Tibial nerve (tissue), 4 donors: ENCODE data around the gene MED13L. TPM values are rescaled to one million over a fixed set of nuclear protein-coding genes. Genes with fewer than 3 reads are reported as not detected.
"Not testable (repeated sequence)": the region's sequence is repeated elsewhere in the genome, so short reads cannot be mapped to it uniquely, and the experiment has no call there.

Source experiments
- DNase-seq, 2 donors: peaks; one replicate each; pipeline ENCODE4 v3.0.0-alpha.2; 2019; ENCODE audit warnings: low spot score in 2 of 2
- H3K27ac ChIP-seq, 4 donors: fragments of 200-600 bp; sonication (generic) in 3 of 4; one replicate each; pipeline ENCODE4 v1.5.1; 2017 to 2019; ENCODE audit warnings: mild to moderate bottlenecking in 1 of 4
- H3K27me3 ChIP-seq, 2 donors: fragments of 200-600 bp; sonication (generic) in 1 of 2; one replicate each; pipeline versions ENCODE4 v1.5.1 to v1.6.0; 2017 to 2019
- H3K36me3 ChIP-seq, 3 donors: fragments of 200-600 bp; sonication (generic); one replicate each; pipeline ENCODE4 v1.5.1; 2018 to 2019
- H3K4me1 ChIP-seq, 4 donors: fragments of 200-600 bp; sonication (generic) in 3 of 4; one replicate each; pipeline ENCODE4 v1.5.1; 2017 to 2019
- H3K4me3 ChIP-seq, 4 donors: fragments of 200-600 bp; sonication (generic) in 3 of 4; one replicate each; pipeline ENCODE4 v1.5.1; 2017 to 2019; ENCODE audit warnings: mild to moderate bottlenecking in 1 of 4, moderate library complexity in 1 of 4
- H3K9me3 ChIP-seq, 4 donors: fragments of 200-600 bp; sonication (generic) in 3 of 4; one replicate each; pipeline ENCODE4 v1.5.1; 2017 to 2019
- CTCF ChIP-seq, 5 experiments: fragments of 200-600 bp in 3 of 5; fragments of 450-650 bp in 2 of 5; sonication (generic) in 3 of 5; IDR thresholded peaks; one replicate each; pipeline ENCODE4 v1.5.1; 2016 to 2019; ENCODE audit warnings: antibody characterized with exemption in 5 of 5, mild to moderate bottlenecking in 3 of 5, moderate library complexity in 2 of 5
- EP300 ChIP-seq, 2 donors: sonication (generic); formaldehyde crosslinking; IDR thresholded peaks; one replicate each; pipeline ENCODE4 v1.6.1; 2017; ENCODE audit warnings: antibody characterized with exemption in 2 of 2, mild to moderate bottlenecking in 1 of 2
- POLR2A ChIP-seq, 2 donors: fragments of 450-650 bp; IDR thresholded peaks; one replicate each; pipeline ENCODE4 v1.6.1; 2017; ENCODE audit warnings: antibody characterized with exemption in 2 of 2, mild to moderate bottlenecking in 2 of 2, moderate library complexity in 2 of 2
- WGBS, 2 donors: methylation state at CpG; one replicate each; pipeline ENCODE4 v1.1.5; 2018; 5-methylcytosine and 5-hydroxymethylcytosine counted together
- total RNA-seq, 4 donors: library from RNA; depleted of rRNA; stranded (reverse); fragments of >200 nt; gene quantifications; one replicate each; pipeline ENCODE4 v1.1.0, GENCODE V29; 2016

The MED13L gene
- total RNA-seq, 4 donors from 2014 or later = 138 to 234 (median 218) TPM

- peak; percentile 32 to 70 for DNase-seq
- peak overlapping the region in 3 of 4 donors; percentile 22 to 73 (median 37) for H3K27ac ChIP-seq
- TF ChIP-seq EP300 (IDR thresholded peaks at IDR 0.05) (peak in 1 of 2 donors; percentile 48), CTCF (IDR thresholded peaks at IDR 0.05) (peak; percentile 54 to 81 (median 69)), POLR2A (IDR thresholded peaks at IDR 0.05) (no peak)
- H3K9me3 ChIP-seq = no peaks in the 10 kb centered on the region
- WGBS, 2 donors = 5 to 7% methylated on average over 3 of the region's 3 CpGs
- no peak overlapping the region for H3K4me3 ChIP-seq
- H3K27me3 ChIP-seq = no peaks in the 10 kb centered on the region
- H3K4me1 ChIP-seq = peaks cover 0 to 71% (median 19%) of the 10 kb centered on the region in 4 donors
- H3K36me3 ChIP-seq = no peaks in the 10 kb centered on the region
Measured at GRCh38 chr12:116236148-116236731, 41.3 kb downstream of the MED13L start.

- not testable (repeated sequence) for DNase-seq, H3K27ac ChIP-seq, H3K9me3 ChIP-seq, H3K27me3 ChIP-seq, H3K36me3 ChIP-seq, H3K4me3 ChIP-seq
- 96 to 97% methylated on average over 5 of the region's 5 CpGs for WGBS, 2 donors
- peaks cover 0 to 75% (median 17%) of the 10 kb centered on the region in 4 donors for H3K4me1 ChIP-seq
Measured at GRCh38 chr12:116234148-116234547, 43.3 kb downstream of the MED13L start.

GRCh38 chr12:116233669-116234068 lies 43.8 kb downstream of the MED13L start:
- 87 to 89% methylated on average over 3 of the region's 3 CpGs for WGBS, 2 donors
- DNase-seq = no peak
- Histone ChIP-seq H3K36me3 (no peaks in the 10 kb centered on the region), H3K4me1 (peaks cover 0 to 72% (median 17%) of the 10 kb centered on the region in 4 donors), H3K9me3 (no peaks in the 10 kb centered on the region), H3K27me3 (no peaks in the 10 kb centered on the region), H3K4me3 (no peak overlapping the region), H3K27ac (no peak overlapping the region)
- no peak for TF ChIP-seq POLR2A (IDR thresholded peaks at IDR 0.05)

GRCh38 chr12:116227811-116228210 lies 49.7 kb downstream of the MED13L start:
- Histone ChIP-seq H3K27me3 (no peaks in the 10 kb centered on the region), H3K4me1 (peaks cover 0 to 52% (median 13%) of the 10 kb centered on the region in 4 donors)
- DNase-seq = no peak

GRCh38 chr12:116226026-116226425 lies 51.5 kb downstream of the MED13L start:
- no peaks in the 10 kb centered on the region for H3K36me3 ChIP-seq
- peak overlapping the region in 1 of 4 donors; percentile 0 for H3K27ac ChIP-seq
- no peaks in the 10 kb centered on the region for H3K9me3 ChIP-seq
- DNase-seq = no peak
- 32 to 38% methylated on average over 2 of the region's 2 CpGs for WGBS, 2 donors
- TF ChIP-seq POLR2A (IDR thresholded peaks at IDR 0.05) (no peak), CTCF (IDR thresholded peaks at IDR 0.05) (no peak), EP300 (IDR thresholded peaks at IDR 0.05) (no peak)
- no peaks in the 10 kb centered on the region for H3K27me3 ChIP-seq
- no peak overlapping the region for H3K4me3 ChIP-seq
- H3K4me1 ChIP-seq = peaks cover 0 to 52% (median 23%) of the 10 kb centered on the region in 4 donors

More at GRCh38 chr12:116227811-116228210, 49.7 kb downstream of the MED13L start:
- Histone ChIP-seq H3K4me3 (no peak overlapping the region), H3K27ac (no peak overlapping the region), H3K9me3 (no peaks in the 10 kb centered on the region), H3K36me3 (no peaks in the 10 kb centered on the region)
- 74 to 78% methylated on average over 3 of the region's 3 CpGs for WGBS, 2 donors
- TF ChIP-seq CTCF (IDR thresholded peaks at IDR 0.05) (no peak), POLR2A (IDR thresholded peaks at IDR 0.05) (no peak), EP300 (IDR thresholded peaks at IDR 0.05) (no peak)

GRCh38 chr12:116222358-116222757 lies 55.1 kb downstream of the MED13L start:
- Histone ChIP-seq H3K4me3 (no peak overlapping the region), H3K9me3 (no peaks in the 10 kb centered on the region), H3K4me1 (peaks cover 0 to 80% (median 44%) of the 10 kb centered on the region in 4 donors), H3K36me3 (no peaks in the 10 kb centered on the region), H3K27me3 (no peaks in the 10 kb centered on the region), H3K27ac (peak overlapping the region in 2 of 4 donors; percentile 63 to 68)
- peak; percentile 77 to 98 for DNase-seq
- WGBS, 2 donors = 38 to 47% methylated on average over 4 of the region's 4 CpGs
- TF ChIP-seq EP300 (IDR thresholded peaks at IDR 0.05) (peak; percentile 49 to 94), POLR2A (IDR thresholded peaks at IDR 0.05) (no peak), CTCF (IDR thresholded peaks at IDR 0.05) (no peak)
